Stimulated activated CD4-positive, alpha-beta T cell treated with anti-CD3 and anti-CD28 coated beads, Interleukin-1b, Interleukin-23, amount 100 ng/mL, for 24 hours (primary cell): ENCODE results near the gene RNASE11.
"Not testable (repeated sequence)": the region's sequence is repeated elsewhere in the genome, so short reads cannot be mapped to it uniquely, and the experiment has no call there.

Source experiments
- DNase-seq, 4 experiments: peaks; one replicate each; pipeline ENCODE4 v3.0.0-alpha.2; 2020; ENCODE audit warnings: low read depth in 4 of 4, low spot score in 1 of 4

The RNASE11 gene

DNA sequence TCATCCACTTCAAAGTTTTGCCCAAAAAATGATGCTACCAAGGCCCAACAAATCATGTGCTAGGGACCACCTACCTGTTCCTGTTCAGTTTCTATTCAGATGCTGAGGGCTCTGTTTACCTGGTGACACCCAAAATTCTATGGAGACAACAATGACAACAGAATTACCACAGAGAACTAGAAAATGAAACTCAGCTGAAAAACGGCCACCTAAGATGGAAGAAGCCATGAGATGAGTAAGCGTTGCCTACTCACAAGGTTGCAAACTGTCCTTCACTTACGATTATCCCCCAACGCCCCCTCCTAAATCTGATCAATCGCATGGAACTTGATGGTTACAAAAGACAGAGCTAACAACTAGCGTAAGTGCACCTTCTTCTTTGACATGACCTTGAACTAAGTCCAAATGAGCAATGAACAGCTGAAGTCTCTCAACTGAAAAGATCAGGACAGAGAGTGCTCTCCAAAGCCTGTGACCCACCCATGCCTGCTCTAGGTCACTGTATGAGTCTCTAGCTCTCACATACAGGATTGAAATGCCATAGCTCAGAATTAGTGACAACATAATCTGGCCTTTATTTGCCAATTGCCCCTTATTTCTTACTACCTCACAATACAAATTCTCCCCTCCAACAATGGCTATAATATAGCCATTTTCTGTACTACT is at the start of gene RNASE11:
TSS of gene RNASE11 (minus strand) at position 513 of the 666 bp plus-strand sequence.
- no peak for DNase-seq

- DNase-seq: peak in 2 of 4 experiments; percentile 53 to 59
Measured at GRCh38 chr14:20632831-20633691, 45.3 kb upstream of the RNASE11 start.

GRCh38 chr14:20632448-20632830 is 44.6 kb upstream of the RNASE11 start:
- DNase-seq: no peak

GRCh38 chr14:20631880-20632389 is 44.1 kb upstream of the RNASE11 start:
- no peak for DNase-seq

GRCh38 chr14:20631023-20631879 is 43.5 kb upstream of the RNASE11 start:
- DNase-seq: peak in 1 of 4 experiments; percentile 32

DNA sequence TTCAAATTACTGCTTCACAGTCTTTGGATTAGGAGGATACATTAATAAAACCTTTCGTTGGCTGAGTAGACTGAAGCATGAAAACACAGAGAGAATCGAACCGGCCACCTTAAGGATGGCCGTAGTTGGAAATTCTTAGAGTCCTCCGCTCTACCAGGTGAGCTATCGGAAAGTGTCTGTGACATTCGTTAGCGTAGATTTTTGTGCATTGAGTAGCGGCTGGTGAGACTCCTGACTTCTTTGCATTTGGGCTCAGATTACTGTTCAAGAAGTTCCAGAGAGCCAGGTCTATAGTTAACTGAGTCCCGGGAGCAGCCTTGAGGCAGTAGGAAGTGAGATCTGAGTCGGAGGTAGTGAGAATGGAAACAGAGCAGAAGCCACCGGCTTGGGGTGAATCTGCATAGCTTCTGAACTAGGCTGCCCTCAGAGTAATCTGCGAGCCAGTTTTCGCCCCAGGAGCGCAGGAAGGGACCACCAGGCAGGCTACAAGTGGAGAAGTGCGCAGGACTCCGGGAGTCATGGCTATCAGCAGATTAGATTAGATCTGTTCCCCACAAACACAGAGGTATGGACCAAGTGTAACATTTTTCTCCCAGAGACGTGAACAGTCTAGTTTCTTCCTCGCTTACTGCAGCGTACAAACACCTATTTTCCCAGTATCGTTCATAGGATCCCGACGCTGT is 42.7 kb upstream of the RNASE11 start:
- DNase-seq: peak in 1 of 4 experiments; percentile 48

DNA sequence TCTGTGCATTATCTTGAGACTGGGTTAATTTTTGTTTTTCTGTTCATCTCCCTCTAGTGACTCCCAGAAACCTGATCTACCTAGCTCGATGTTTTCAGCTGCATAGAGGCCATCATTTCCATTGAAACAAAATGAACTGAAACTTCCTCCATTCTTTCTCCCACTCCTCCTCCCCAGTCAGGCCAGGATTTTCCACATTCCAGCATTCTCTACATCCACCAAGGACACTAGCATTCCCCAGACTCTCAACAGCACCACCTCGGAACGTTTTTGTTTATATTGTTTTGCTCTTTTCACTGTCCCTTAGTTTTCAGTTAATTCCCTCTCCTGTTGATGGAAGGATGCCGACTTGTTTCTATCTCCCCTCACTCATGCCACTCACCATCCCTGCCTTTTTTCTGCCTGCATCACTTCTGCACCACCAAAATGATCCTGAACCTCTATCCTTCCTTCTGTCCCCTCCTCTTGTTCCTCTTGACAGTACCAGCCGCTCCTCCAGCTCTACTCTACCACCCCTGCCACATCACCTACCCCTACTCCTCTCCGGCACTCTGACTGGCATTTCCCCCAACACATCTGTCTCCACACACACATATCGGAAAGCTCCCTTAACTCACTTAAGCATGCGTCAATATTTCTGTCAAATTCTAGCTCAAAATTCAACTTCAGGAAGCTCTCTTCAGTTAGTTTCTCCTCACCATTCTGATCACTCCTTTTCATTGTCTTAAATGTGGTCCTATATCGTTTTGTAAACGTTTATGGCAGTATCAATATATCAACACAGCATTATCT is 40.5 kb upstream of the RNASE11 start:
- DNase-seq: no peak

DNA sequence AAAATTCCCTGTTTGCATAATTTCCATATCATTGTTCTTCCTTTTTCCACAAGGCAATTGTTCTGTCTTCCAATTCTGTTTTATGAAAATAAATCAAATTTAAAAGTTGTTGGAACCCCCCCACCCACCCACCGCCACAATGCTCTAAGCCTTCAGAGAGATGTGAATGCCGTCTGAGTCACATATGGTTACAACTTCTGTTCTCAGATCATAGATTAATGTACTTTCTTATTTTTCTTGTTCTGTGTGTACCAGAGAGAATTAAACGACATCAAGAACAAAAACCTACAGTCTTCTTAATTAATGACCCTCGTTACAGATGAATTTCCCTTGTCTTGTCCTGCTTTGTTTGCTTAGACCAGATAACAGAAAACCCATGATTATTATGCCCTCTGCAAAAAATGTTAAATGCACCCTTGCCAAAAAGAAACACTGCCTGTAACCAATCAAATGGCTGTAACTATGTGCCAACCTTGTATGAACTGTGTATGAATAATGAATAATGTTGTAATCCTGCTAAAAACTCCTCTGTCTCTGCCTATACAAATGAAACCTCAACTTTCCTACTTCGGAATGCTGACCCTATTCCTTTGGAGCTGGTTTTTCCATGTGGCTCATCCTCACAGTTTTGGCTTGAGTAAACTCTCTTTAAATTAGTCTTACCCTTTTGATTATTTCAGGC is 39.7 kb upstream of the RNASE11 start:
- DNase-seq: no peak

- DNase-seq: no peak
Measured at GRCh38 chr14:20626274-20626673, 38.5 kb upstream of the RNASE11 start.

DNA sequence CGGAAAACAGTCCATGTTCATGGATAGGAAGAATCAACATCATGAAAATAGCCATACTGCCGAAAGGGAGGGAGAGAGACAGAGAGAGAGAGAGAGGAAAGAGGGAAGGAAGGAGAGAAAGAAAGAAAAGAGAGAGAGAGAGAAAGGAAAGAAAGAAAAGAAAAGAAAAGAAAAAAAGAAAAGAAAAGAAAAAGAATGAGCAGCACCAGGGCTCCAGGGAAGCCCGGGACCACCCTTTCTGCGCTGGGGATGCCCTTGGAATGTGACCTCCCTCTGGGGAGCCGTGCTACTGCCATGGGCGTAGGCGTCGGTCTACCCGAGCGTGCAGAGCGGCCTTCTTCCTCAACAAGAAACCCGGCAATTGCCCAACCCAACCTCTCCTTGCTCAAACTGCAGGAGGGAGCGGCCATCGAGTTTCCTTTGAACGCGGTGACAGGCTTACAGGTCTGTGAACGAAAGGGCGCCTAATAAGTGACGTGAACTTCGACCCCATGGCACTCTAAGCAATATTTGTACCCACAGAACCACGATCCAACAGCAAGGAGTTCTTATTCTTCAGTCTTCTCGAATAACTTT is 36.8 kb upstream of the RNASE11 start:
- peak in 1 of 4 experiments; percentile 34 for DNase-seq

GRCh38 chr14:20623798-20624197 is 36.0 kb upstream of the RNASE11 start:
- DNase-seq: no peak

DNA sequence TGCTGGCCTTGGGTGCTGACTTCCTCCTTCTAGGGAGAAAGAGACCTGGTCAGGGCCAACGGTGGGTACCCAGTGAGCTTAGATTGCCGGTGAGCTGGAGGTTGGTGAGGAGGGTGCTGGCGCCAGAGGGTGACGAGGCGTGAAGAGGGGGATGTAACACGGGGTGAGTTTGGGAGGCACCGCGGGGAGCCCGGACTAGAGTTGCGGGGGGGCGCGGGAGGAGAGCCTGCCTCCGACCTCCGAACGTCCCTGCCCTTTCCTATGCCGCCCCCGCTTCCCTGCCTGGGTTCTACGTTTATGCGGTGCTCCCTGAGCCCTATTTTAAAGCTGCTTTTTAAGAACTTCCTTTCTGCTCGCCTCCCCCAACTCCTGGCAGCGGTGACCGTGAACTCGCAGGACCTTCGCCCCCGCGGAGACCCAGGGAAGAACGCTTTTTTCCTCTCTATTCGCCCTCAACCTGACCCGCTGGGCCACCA is 35.1 kb upstream of the RNASE11 start:
- no peak for DNase-seq

DNA sequence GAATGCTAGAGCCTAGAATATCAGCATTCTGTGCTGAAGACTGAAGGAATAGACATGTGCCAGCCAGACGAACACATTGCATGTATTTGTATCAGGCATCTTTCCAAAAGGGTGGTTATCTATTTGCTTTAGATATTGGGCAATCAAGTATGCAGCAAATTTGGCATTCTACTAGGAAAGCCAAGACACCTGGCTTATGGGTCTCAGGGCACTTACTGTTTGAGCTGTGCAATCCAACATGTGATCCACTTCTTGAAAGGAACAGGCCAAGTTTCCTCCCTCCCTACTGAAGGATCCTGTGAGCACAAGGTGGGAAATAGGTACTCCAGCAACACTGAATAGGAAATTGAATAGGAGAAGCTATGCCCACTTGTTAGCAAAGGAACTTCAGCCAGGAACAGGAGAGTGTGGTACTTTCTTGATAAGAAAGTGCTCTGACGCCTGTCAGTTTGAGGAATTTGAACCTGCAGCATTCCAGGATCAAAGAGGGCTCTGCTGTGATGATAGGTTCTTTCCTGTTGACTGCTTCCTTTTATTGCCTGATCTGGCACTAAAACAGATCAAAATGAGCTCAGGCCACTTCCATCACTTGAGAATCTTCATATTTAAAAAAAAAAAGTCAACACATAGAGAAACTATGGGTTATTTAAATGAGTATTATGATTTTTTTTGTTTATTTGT is 33.1 kb upstream of the RNASE11 start:
- DNase-seq: no peak

DNA sequence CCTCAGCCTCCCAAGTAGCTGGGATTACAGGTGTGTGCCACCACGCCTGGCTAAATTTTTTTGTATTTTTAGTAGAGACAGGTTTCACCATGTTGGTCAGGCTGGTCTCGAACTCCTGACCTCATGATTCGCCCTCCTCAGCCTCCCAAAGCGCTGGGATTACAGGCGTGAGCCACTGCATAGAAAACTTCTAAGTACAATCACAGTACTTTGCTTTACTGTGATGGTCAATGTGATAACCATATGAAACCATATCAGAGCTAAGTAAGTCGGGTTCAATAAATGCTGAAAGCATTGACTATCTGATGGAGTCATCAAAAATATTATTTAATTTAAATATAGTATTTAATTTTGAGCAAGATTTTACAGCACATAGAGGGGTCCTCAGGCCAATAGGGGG is 31.9 kb upstream of the RNASE11 start:
- not testable (repeated sequence) for DNase-seq

DNA sequence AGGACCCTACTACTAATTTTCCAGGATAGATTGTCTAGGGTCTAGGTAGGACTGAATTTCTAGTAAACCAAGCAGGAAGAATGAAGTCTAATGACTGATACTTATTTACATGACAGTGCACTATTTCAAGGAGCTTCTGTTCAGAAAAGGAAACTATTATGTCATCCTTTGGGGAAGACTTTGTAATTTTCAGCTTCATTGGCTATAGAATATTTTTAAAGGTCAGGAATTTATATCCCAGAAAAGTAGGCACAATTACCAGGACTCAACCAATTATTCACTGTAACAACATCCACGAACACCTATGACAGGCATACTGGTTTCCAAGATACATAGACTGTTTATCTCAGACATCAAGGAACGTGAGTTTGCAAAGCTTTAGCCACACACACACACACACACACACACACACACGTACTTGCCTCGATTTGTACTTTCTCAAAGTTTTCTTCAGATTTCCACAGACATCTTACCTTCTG is 30.5 kb upstream of the RNASE11 start:
- no peak for DNase-seq

DNA sequence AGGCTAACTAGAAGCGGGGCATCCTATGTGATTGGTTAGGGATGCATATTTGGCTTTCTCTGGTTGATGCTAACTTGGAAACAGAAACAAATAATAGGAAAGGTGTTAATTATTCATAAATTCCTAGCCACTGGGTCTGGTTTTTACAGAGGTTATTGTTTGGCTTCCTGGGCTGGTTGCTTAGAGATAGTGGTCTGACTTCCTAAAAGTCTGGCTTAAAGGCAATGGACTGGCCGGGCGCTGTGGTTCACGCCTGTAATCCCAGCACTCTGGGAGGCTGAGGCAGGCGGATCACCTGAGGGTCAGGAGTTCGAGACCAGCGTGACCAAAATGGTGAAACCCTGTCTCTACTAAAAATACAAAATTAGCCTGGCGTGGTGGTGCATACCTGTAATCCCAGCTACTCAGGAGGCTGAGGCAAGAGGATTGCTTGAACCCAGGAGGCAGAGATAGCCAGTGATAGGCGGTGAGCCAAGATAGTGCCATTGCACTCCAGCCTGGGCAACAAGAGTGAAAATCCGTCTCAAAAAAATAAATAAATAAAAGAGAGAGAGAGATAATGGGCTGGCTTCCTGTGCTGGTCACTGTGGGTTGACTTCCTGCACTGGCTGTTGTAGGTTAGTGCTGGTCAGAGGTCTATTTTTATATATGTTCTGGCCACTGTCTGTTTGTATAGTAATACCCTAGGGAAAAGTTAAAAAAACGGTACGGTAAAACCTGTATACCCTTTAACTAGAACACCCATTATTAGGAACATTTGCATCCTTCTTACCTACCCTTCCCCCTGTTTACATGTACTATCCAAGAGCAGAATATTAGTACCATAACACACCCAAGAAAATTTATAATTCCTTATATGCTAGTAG is 29.6 kb upstream of the RNASE11 start:
- no peak for DNase-seq

DNA sequence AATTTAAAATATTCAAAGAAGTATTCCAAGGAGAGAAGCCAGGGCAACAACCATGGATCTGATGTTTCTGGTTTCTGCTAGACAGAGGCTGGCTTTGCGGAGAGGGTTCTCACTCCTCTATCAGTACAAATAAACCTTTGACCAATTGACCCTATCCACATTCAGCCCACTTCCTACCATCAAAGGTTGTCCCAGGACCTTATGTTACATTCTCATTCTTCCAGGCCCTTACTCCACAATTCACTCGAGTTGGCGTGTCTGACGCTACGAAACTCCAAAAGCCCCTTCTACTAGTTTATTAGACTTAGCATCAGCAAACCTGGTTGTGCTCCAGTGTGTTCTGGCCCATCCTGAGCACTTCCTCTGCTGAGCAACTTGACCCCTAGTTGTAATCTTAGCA is 28.2 kb upstream of the RNASE11 start:
- no peak for DNase-seq
